ENCODE measurements around the gene NCKAP5L. TPM values are rescaled to one million over a fixed set of nuclear protein-coding genes. Genes with fewer than 3 reads are reported as not detected.

Gene NCKAP5L
- total RNA-seq, 1 experiment from 2014 or later: 20.9 TPM

DNA sequence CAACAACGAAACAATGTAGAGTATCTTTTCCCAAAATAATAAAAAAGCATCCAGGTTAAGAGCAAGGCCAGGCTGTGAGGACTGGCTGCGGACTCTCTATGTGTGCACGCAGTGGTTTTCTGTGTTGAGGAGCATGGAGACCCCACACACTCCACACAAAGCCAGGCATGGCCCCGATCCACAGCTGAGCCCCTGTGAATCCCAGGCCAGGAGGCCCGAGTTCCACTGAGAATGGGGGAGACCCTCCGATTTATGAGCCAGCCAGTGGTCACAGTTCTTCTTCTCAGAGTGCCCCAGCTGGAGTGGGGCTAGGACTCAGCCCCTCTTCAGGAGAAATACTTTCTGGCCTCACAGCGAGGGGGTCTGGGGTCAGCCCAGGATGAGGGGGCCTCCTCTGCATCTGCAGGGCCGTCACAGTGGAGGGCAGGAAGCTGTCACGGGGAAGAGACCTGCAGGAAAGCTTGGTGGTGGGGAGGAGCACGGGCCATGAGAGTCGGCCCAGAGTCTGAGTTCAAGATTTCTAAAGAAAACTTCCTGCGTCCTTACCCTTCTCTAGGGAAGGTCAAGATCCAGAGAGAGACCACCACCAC lies 20.1 kb downstream of the NCKAP5L start:
- no peaks in the 10 kb centered on the region for H3F3A ChIP-seq (ENCODE audit: insufficient read depth, low read depth)
- intact Hi-C loops (cut with micrococcal nuclease; ENCODE audit: unreplicated experiment): no loop called here
- H3K4me3 ChIP-seq: no peak overlapping the region
- no peak overlapping the region for H3K4me2 ChIP-seq
- ChIA-PET CTCF (no interaction called here), POLR2A (ENCODE audit: unreplicated experiment) (interaction anchor here (0.6 kb wide), 1 partner anchor 427 kb away, joined by 26 read pairs; no protein-coding TSS in a partner anchor)
- H3K27ac ChIP-seq: no peak overlapping the region
- H3K79me2 ChIP-seq (ENCODE audit: low read depth): no peaks in the 10 kb centered on the region
- no peak for DNase-seq
- H3K9me3 ChIP-seq (ENCODE audit: insufficient read depth, low read depth): no peaks in the 10 kb centered on the region
- peaks cover 5% of the 10 kb centered on the region; the same call in 1 of the 2 replicates for H4K20me1 ChIP-seq (ENCODE audit: insufficient read depth)
- H2AFZ ChIP-seq: no peak overlapping the region
- no peaks in the 10 kb centered on the region for H3K4me1 ChIP-seq (replicated peaks; ENCODE audit: insufficient read depth)
- H3K36me3 ChIP-seq (ENCODE audit: low read depth): no peaks in the 10 kb centered on the region
- TF ChIP-seq, protein P1, sequence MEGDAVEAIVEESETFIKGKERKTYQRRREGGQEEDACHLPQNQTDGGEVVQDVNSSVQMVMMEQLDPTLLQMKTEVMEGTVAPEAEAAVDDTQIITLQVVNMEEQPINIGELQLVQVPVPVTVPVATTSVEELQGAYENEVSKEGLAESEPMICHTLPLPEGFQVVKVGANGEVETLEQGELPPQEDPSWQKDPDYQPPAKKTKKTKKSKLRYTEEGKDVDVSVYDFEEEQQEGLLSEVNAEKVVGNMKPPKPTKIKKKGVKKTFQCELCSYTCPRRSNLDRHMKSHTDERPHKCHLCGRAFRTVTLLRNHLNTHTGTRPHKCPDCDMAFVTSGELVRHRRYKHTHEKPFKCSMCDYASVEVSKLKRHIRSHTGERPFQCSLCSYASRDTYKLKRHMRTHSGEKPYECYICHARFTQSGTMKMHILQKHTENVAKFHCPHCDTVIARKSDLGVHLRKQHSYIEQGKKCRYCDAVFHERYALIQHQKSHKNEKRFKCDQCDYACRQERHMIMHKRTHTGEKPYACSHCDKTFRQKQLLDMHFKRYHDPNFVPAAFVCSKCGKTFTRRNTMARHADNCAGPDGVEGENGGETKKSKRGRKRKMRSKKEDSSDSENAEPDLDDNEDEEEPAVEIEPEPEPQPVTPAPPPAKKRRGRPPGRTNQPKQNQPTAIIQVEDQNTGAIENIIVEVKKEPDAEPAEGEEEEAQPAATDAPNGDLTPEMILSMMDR (conservative IDR thresholded peaks at IDR 0.05): no peak
- no peak for TF ChIP-seq EZH2 (IDR thresholded peaks at IDR 0.05; ENCODE audit: low read depth)
- H3K27me3 ChIP-seq (ENCODE audit: insufficient read depth, low read depth): no peaks in the 10 kb centered on the region
- BruUV-seq (replicated peaks): no TSS peak
- H3K9me2 ChIP-seq (ENCODE audit: insufficient read depth): no peaks in the 10 kb centered on the region

GRCh38 chr12:49806877-49807276 lies 21.3 kb downstream of the NCKAP5L start:
- TF ChIP-seq, protein P1 (conservative IDR thresholded peaks at IDR 0.05): no peak
- no peak for TF ChIP-seq EZH2 (IDR thresholded peaks at IDR 0.05; ENCODE audit: low read depth)
- H3K36me3 ChIP-seq (ENCODE audit: low read depth): no peaks in the 10 kb centered on the region
- no peak for DNase-seq

DNA sequence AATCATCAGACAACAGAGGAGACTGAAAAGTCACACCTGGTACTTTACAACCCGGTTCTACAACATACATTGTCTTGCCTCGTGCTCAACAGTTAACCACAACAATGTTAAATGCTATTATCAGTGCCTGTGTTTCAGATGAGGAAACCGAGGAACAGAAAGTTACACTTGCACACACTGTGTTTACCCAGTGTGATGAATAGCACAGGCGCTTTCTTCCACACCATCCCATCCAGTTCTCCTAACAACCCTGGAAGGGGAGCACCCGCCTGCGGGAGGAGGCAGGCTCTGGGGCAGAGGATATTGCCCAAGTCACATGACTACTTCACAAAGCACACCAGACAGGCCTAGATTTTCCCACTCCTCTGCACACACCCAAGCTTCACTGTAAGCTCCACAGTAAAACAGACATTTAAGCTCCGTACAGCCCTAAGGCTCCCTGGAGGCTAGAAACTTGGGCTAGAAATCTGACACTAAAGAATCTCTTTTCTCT lies 21.8 kb downstream of the NCKAP5L start:
- Histone ChIP-seq H2AFZ (no peak overlapping the region), H3F3A (ENCODE audit: insufficient read depth, low read depth) (no peaks in the 10 kb centered on the region), H3K27ac (no peak overlapping the region), H3K9me2 (ENCODE audit: insufficient read depth) (no peaks in the 10 kb centered on the region), H3K4me1 (replicated peaks; ENCODE audit: insufficient read depth) (no peaks in the 10 kb centered on the region), H3K4me2 (no peak overlapping the region), H3K36me3 (ENCODE audit: low read depth) (no peaks in the 10 kb centered on the region), H3K27me3 (ENCODE audit: insufficient read depth, low read depth) (no peaks in the 10 kb centered on the region), H4K20me1 (ENCODE audit: insufficient read depth) (peaks cover 5% of the 10 kb centered on the region; the same call in 1 of the 2 replicates), H3K4me3 (no peak overlapping the region), H3K9me3 (ENCODE audit: insufficient read depth, low read depth) (no peaks in the 10 kb centered on the region), H3K79me2 (ENCODE audit: low read depth) (no peaks in the 10 kb centered on the region)
- CTCF ChIA-PET: no interaction called here
- POLR2A ChIA-PET (ENCODE audit: unreplicated experiment): no interaction called here
- TF ChIP-seq EZH2 (IDR thresholded peaks at IDR 0.05; ENCODE audit: low read depth): no peak
- TF ChIP-seq, protein P1 (conservative IDR thresholded peaks at IDR 0.05): no peak
- intact Hi-C loops (cut with micrococcal nuclease; ENCODE audit: unreplicated experiment): no loop called here
- DNase-seq: no peak
- no TSS peak for BruUV-seq (replicated peaks)

More at GRCh38 chr12:49806877-49807276, 21.3 kb downstream of the NCKAP5L start:
- intact Hi-C loops (cut with micrococcal nuclease; ENCODE audit: unreplicated experiment): no loop called here
- Histone ChIP-seq H3K4me2 (no peak overlapping the region), H3K9me2 (ENCODE audit: insufficient read depth) (no peaks in the 10 kb centered on the region), H3F3A (ENCODE audit: insufficient read depth, low read depth) (no peaks in the 10 kb centered on the region), H3K4me3 (no peak overlapping the region), H2AFZ (no peak overlapping the region), H3K9me3 (ENCODE audit: insufficient read depth, low read depth) (no peaks in the 10 kb centered on the region), H4K20me1 (ENCODE audit: insufficient read depth) (peaks cover 5% of the 10 kb centered on the region; the same call in 1 of the 2 replicates), H3K4me1 (replicated peaks; ENCODE audit: insufficient read depth) (no peaks in the 10 kb centered on the region), H3K79me2 (ENCODE audit: low read depth) (no peaks in the 10 kb centered on the region), H3K27me3 (ENCODE audit: insufficient read depth, low read depth) (no peaks in the 10 kb centered on the region), H3K27ac (no peak overlapping the region)
- no TSS peak for BruUV-seq (replicated peaks)
- ChIA-PET POLR2A (ENCODE audit: unreplicated experiment) (no interaction called here), CTCF (no interaction called here)
